HepG2 (cell line): ENCODE measurements around the gene SPRED3. TPM values are rescaled to one million over a fixed set of nuclear protein-coding genes. Genes with fewer than 3 reads are reported as not detected.

ENCODE experiments used
- ATF4 ChIP-seq, 2 experiments: fragments of 450-650 bp in 1 of 2; sonication (generic) in 1 of 2; formaldehyde crosslinking; IDR thresholded peaks; 2 replicates each; pipeline versions ENCODE4 v1.5.0 to v1.8.0; 2020 to 2022; ENCODE audit warnings: mild to moderate bottlenecking in 1 of 2, missing genetic modification reagents in 1 of 2
- ATRX ChIP-seq: sonication (generic); formaldehyde crosslinking; IDR thresholded peaks from 2 replicates; pipeline ENCODE4 v1.4.0; 2020; ENCODE audit warnings: missing genetic modification reagents, borderline replicate concordance
- CHD2 ChIP-seq: IDR thresholded peaks from 2 replicates; pipeline ENCODE4 v1.6.1; 2011; ENCODE audit warnings: low read depth, low read length, improper control_type of control experiment
- ELF3 ChIP-seq: IDR thresholded peaks from 2 replicates; pipeline ENCODE4 v1.6.1; 2016; ENCODE audit warnings: missing genetic modification reagents, missing compliant biosample characterization
- FOXC1 ChIP-seq: sonication (generic); formaldehyde crosslinking; IDR thresholded peaks from 2 replicates; pipeline ENCODE4 v1.8.0; 2022; ENCODE audit warnings: mild to moderate bottlenecking, missing genetic modification reagents, borderline replicate concordance
- MXD3 ChIP-seq: IDR thresholded peaks from 2 replicates; pipeline ENCODE4 v1.6.1; 2016; ENCODE audit warnings: mild to moderate bottlenecking, missing biosample characterization, missing genetic modification reagents
- MYC ChIP-seq: sonication (generic); formaldehyde crosslinking; IDR thresholded peaks from 2 replicates; pipeline ENCODE4 v1.9.0; 2021; ENCODE audit warnings: missing genetic modification reagents, borderline replicate concordance
- PPARG ChIP-seq: conservative IDR thresholded peaks from 2 replicates; pipeline ENCODE4 v1.6.1; 2016; ENCODE audit warnings: missing biosample characterization, missing genetic modification reagents
- REXO4 ChIP-seq: sonication (generic); formaldehyde crosslinking; IDR thresholded peaks from 2 replicates; pipeline ENCODE4 v1.8.0; 2022; ENCODE audit warnings: missing genetic modification reagents, mild to moderate bottlenecking, borderline replicate concordance
- SETDB1 ChIP-seq: sonication (generic); formaldehyde crosslinking; IDR thresholded peaks from 2 replicates; pipeline ENCODE4 v1.5.1; 2020; ENCODE audit warnings: missing genetic modification reagents, mild to moderate bottlenecking, borderline replicate concordance
- TCF12 ChIP-seq, 2 experiments: fragments of 450-650 bp in 1 of 2; sonication (generic) in 1 of 2; formaldehyde crosslinking in 1 of 2; IDR thresholded peaks; 2 replicates each; pipeline versions ENCODE4 v1.6.1 to v1.8.0; 2017 to 2022; ENCODE audit warnings: antibody characterized with exemption in 1 of 2, mild to moderate bottlenecking in 1 of 2, missing genetic modification reagents in 1 of 2, moderate library complexity in 1 of 2
- ZNF224 ChIP-seq: sonication (generic); formaldehyde crosslinking; IDR thresholded peaks from 2 replicates; pipeline ENCODE4 v1.5.0; 2020; ENCODE audit warnings: mild to moderate bottlenecking, missing genetic modification reagents
- ZNF260 ChIP-seq: sonication (generic); formaldehyde crosslinking; IDR thresholded peaks from 2 replicates; pipeline ENCODE4 v1.4.0; 2020; ENCODE audit warnings: missing genetic modification reagents, low read depth, mild to moderate bottlenecking, borderline replicate concordance
- ZNF616 ChIP-seq: sonication (generic); formaldehyde crosslinking; IDR thresholded peaks from 2 replicates; pipeline ENCODE4 v1.5.0; 2020; ENCODE audit warnings: low read depth, mild to moderate bottlenecking, missing genetic modification reagents
- ZNF704 ChIP-seq: sonication (generic); formaldehyde crosslinking; IDR thresholded peaks from 2 replicates; pipeline ENCODE4 v1.8.1; 2023; ENCODE audit warnings: mild to moderate bottlenecking, inconsistent platforms, moderate library complexity, missing genetic modification reagents, borderline replicate concordance
- ZNF781 ChIP-seq: sonication (generic); formaldehyde crosslinking; IDR thresholded peaks from 2 replicates; pipeline ENCODE4 v1.5.1; 2020; ENCODE audit warnings: borderline replicate concordance, mild to moderate bottlenecking, missing genetic modification reagents; ENCODE audit errors: not compliant biosample characterization
- ZNF790 ChIP-seq: sonication (generic); formaldehyde crosslinking; IDR thresholded peaks from 2 replicates; pipeline ENCODE4 v1.8.0; 2022; ENCODE audit warnings: missing genetic modification reagents, mild to moderate bottlenecking, borderline replicate concordance
- ZSCAN22 ChIP-seq: sonication (generic); formaldehyde crosslinking; IDR thresholded peaks from 2 replicates; pipeline ENCODE4 v1.4.0; 2020; ENCODE audit warnings: mild to moderate bottlenecking, missing genetic modification reagents
- polyA plus RNA-seq, 8 experiments: library from polyadenylated mRNA; depleted of rRNA in 3 of 8; stranded (reverse) in 7 of 8; unstranded in 1 of 8; fragments of >200 nt; fragmentation: Illumina TruSeq in 4 of 8; extraction: Trizol in 4 of 8; gene quantifications; 2 replicates each; pipeline versions ENCODE4 v1.2.1 to v1.2.3, GENCODE V29; 2011 to 2016; ENCODE audit warnings: low read depth in 4 of 8, missing spikeins in 1 of 8, mixed read lengths in 1 of 8; ENCODE audit not compliant: insufficient read depth in 1 of 8
- total RNA-seq, 5 experiments: library from RNA; depleted of rRNA; stranded (reverse); fragments of >200 nt; fragmentation: Illumina TruSeq; extraction: Trizol; gene quantifications; 2 replicates each; pipeline ENCODE4 v1.2.3, GENCODE V29; 2016; ENCODE audit warnings: low read depth in 1 of 5
- TF ChIP-seq, protein P1 (sequence below): sonication (generic); formaldehyde crosslinking; IDR thresholded peaks from 2 replicates; pipeline ENCODE4 v1.5.1; 2020; ENCODE audit warnings: missing genetic modification reagents, mild to moderate bottlenecking, borderline replicate concordance
- TF ChIP-seq, protein P2 (sequence below): sonication (generic); formaldehyde crosslinking; IDR thresholded peaks from 2 replicates; pipeline ENCODE4 v1.4.0; 2020; ENCODE audit warnings: missing genetic modification reagents
- TF ChIP-seq, protein P3 (sequence below): sonication (generic); formaldehyde crosslinking; IDR thresholded peaks from 2 replicates; pipeline ENCODE4 v1.5.0; 2020; ENCODE audit warnings: mild to moderate bottlenecking, missing genetic modification reagents

SPRED3 gene
- total and polyA plus RNA-seq, 2 of the 13 experiments (the other 11 are each of a cell fraction or from before 2014, with no cell fraction given), result 0.15 to 0.17 TPM

- TF ChIP-seq ATF4 (CRISPR knock-in tag; IDR thresholded peaks at IDR 0.05) (no peak; a peak in 1 of 4 replicates), ZNF790 (CRISPR knock-in tag) (peak; percentile 75; the same call in 1 of the 2 replicates), MXD3 (CRISPR knock-in tag) (peak; percentile 55; the same call in 1 of the 2 replicates), ZNF260 (CRISPR knock-in tag) (no peak), CHD2 (no peak), SETDB1 (CRISPR knock-in tag) (no peak), TCF12 (IDR thresholded peaks at IDR 0.05) (no peak), TCF12 (CRISPR knock-in tag; IDR thresholded peaks at IDR 0.05) (no peak), FOXC1 (peak; percentile 82; the same call in 1 of the 2 replicates), REXO4 (CRISPR knock-in tag) (no peak), ZNF224 (CRISPR knock-in tag) (peak; percentile 95), ZNF616 (CRISPR knock-in tag) (no peak), ZNF704 (CRISPR knock-in tag) (0 out of 2 replicates have a peak, but pooled peaks have one; percentile 58), ZNF781 (CRISPR knock-in tag) (peak; percentile 65), MYC (CRISPR knock-in tag) (peak; percentile 76), ATRX (no peak), ELF3 (CRISPR knock-in tag) (peak; percentile 77), PPARG (0 out of 2 replicates have a peak, but pooled peaks have one; percentile 8), ZSCAN22 (CRISPR knock-in tag) (0 out of 2 replicates have a peak, but pooled peaks have one; percentile 60)
- TF ChIP-seq, protein P1, sequence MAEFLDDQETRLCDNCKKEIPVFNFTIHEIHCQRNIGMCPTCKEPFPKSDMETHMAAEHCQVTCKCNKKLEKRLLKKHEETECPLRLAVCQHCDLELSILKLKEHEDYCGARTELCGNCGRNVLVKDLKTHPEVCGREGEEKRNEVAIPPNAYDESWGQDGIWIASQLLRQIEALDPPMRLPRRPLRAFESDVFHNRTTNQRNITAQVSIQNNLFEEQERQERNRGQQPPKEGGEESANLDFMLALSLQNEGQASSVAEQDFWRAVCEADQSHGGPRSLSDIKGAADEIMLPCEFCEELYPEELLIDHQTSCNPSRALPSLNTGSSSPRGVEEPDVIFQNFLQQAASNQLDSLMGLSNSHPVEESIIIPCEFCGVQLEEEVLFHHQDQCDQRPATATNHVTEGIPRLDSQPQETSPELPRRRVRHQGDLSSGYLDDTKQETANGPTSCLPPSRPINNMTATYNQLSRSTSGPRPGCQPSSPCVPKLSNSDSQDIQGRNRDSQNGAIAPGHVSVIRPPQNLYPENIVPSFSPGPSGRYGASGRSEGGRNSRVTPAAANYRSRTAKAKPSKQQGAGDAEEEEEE (CRISPR knock-in tag), result peak; percentile 76; the same call in 1 of the 2 replicates
- TF ChIP-seq, protein P2, sequence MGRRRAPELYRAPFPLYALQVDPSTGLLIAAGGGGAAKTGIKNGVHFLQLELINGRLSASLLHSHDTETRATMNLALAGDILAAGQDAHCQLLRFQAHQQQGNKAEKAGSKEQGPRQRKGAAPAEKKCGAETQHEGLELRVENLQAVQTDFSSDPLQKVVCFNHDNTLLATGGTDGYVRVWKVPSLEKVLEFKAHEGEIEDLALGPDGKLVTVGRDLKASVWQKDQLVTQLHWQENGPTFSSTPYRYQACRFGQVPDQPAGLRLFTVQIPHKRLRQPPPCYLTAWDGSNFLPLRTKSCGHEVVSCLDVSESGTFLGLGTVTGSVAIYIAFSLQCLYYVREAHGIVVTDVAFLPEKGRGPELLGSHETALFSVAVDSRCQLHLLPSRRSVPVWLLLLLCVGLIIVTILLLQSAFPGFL, result peak; percentile 35; the same call in 1 of the 2 replicates
- TF ChIP-seq, protein P3, sequence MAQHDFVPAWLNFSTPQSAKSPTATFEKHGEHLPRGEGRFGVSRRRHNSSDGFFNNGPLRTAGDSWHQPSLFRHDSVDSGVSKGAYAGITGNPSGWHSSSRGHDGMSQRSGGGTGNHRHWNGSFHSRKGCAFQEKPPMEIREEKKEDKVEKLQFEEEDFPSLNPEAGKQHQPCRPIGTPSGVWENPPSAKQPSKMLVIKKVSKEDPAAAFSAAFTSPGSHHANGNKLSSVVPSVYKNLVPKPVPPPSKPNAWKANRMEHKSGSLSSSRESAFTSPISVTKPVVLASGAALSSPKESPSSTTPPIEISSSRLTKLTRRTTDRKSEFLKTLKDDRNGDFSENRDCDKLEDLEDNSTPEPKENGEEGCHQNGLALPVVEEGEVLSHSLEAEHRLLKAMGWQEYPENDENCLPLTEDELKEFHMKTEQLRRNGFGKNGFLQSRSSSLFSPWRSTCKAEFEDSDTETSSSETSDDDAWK (CRISPR knock-in tag), result no peak
Measured at GRCh38 chr19:38374332-38375097, 14.0 kb upstream of the SPRED3 start, which contains the start of gene PSMD8 (continued).
